GM21423 (cell line): ENCODE results near the gene TFAP2E.
"Not testable (repeated sequence)": the region's sequence is repeated elsewhere in the genome, so short reads cannot be mapped to it uniquely, and the experiment has no call there.

Experiments used
- ATAC-seq: cut with Tn5 transposase; IDR thresholded peaks from one replicate; pipeline ENCODE4 v1.9.1; 2021; ENCODE audit warnings: mild to moderate bottlenecking, moderate library complexity; ENCODE audit not compliant: unreplicated experiment

The TFAP2E gene

GRCh38 chr1:35571263-35571662 lies 1.9 kb upstream of the TFAP2E start:
- no peak for ATAC-seq

GRCh38 chr1:35572296-35572695 lies 818 bp upstream of the TFAP2E start:
- no peak for ATAC-seq

- ATAC-seq = no peak
These were observed 1.1 kb downstream of the TFAP2E start for GRCh38 chr1:35574125-35574654.

GRCh38 chr1:35574655-35575415 lies 1.7 kb downstream of the TFAP2E start:
- ATAC-seq = no peak

GRCh38 chr1:35575416-35575958 lies 2.4 kb downstream of the TFAP2E start:
- no peak for ATAC-seq

- no peak for ATAC-seq
These were observed 3.1 kb downstream of the TFAP2E start for GRCh38 chr1:35576061-35576765.

- ATAC-seq = not testable (repeated sequence)
These were observed 3.6 kb downstream of the TFAP2E start for GRCh38 chr1:35576766-35577070.

- ATAC-seq = peak; percentile 73
These were observed 4.2 kb downstream of the TFAP2E start for GRCh38 chr1:35577071-35577998.

- ATAC-seq = no peak
These were observed 7.9 kb downstream of the TFAP2E start for GRCh38 chr1:35580949-35581388.

GRCh38 chr1:35581621-35582020 lies 8.5 kb downstream of the TFAP2E start:
- ATAC-seq = not testable (repeated sequence)

- ATAC-seq = no peak
These were observed 12.2 kb downstream of the TFAP2E start for GRCh38 chr1:35585281-35585680.

GRCh38 chr1:35585805-35586204 lies 12.7 kb downstream of the TFAP2E start:
- not testable (repeated sequence) for ATAC-seq

GRCh38 chr1:35586808-35587207 lies 13.7 kb downstream of the TFAP2E start:
- ATAC-seq = no peak

- no peak for ATAC-seq
These were observed 14.6 kb downstream of the TFAP2E start for GRCh38 chr1:35587736-35588135.

GRCh38 chr1:35588197-35588910 lies 15.2 kb downstream of the TFAP2E start:
- no peak for ATAC-seq

GRCh38 chr1:35589516-35590427 lies 16.7 kb downstream of the TFAP2E start:
- no peak for ATAC-seq

GRCh38 chr1:35590476-35591040 lies 17.4 kb downstream of the TFAP2E start:
- no peak for ATAC-seq

GRCh38 chr1:35591211-35591610 lies 18.1 kb downstream of the TFAP2E start:
- ATAC-seq = no peak
